NCI-H1694 treated with DMSO at 0.1 percent for 48 hours (cell line): ENCODE results near the gene GLB1L3.

Experiments used
- DNase-seq: peaks from one replicate; lab custom pipeline; 2025; lab: John Stamatoyannopoulos, UW

The GLB1L3 gene

DNA sequence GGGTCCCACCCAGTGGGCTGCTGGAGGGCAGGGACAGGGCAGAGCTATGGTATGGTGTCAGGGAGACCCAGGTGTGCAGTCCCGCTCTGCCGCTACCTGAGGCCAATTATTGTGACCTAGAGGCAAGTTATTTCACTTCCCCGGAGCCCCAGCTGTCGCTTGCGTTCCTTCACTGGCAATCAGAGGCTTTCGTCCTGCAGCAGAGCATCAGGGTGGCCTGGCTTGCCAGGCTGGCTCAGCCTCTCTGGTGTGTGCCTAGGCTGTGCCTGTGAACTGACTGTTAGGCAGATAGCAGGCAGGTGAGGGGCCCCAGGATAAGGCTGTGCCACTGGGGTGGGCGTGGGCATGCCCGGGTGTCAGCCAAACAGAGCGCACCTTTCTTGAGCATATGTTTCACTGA is 87.0 kb downstream of the GLB1L3 start:
- DNase-seq: no peak

DNA sequence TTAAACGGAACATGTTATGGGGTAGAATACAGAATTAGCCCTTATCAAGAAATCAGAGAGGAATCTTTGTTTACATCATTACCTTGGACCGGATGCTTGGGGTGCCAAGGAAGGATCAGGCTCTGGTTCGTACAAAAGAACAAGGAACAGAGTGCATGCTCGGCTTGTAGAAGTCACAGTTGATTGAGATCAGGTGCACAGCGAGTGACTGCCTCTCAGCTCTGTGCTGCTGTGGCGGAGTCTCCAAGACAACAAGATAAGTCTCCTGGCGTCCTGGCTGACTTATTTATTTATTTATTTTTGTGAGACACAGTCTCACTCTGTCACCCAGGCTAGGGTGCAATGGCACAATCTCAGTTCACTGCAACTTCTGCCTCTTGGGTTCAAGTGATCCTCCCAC is 87.4 kb downstream of the GLB1L3 start:
- no peak for DNase-seq

DNA sequence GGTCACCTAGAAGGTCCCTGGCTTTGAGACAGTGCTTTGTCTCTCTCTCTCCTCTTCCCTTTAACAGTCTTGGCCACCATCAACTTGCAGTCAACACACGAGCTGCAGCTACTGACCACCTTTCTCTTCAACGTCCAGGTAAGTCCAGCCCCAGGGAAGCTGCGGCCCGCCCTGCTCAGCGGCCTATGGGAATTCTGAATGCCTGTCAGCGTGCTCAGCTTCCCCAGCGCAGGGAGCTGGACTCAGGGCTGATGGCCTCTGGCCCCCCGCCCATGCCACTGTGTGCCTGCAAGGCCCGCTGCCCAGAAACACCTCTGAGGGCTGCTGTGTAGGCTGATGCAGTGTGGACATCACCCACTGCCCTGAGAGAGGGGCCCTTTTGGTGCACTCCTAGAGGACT is 88.1 kb downstream of the GLB1L3 start:
- DNase-seq: no peak

DNA sequence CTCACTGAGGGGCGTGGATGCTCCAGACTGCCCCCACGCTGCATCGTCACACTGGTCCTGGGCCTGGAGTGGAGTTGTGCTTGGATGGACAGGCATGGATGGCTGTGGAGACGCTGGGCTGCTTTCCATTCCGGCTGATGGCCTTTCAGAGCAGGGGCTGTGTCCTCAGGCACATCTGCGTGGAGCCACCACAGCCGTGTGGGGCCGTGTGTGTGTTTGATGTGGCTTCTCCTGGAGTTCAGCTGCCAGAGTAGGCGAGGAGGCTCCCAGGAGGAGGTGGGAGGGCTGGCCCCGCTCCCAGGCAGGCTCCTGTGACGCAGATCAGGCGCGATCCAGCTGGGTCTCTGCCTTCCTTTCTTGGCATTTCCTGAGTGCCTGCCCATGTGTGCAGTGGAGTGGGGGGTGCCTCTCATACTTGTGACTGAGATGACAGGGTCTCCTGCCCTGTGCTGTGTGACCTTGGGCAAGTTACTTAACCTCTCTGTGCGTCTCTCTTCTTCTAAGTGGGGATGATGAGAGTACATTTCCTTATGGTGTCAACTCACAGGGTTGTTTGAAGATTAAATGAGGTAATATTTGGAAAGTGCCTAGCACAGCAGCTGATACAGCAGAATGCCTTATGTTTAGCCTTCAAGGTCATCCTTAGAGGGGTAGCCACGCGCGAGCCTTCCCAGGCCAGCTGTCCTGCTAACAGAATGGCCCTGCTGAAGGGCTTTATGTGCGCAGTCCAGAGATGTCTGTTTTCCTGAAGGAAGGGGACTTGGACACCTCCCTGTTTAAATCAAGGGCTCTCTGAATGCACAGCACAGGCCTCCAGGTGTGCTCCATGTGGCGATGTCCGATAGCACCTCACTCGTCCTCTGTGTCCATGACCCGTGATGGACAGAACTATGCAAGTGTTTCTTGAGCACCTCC is 89.1 kb downstream of the GLB1L3 start:
- DNase-seq: no peak

DNA sequence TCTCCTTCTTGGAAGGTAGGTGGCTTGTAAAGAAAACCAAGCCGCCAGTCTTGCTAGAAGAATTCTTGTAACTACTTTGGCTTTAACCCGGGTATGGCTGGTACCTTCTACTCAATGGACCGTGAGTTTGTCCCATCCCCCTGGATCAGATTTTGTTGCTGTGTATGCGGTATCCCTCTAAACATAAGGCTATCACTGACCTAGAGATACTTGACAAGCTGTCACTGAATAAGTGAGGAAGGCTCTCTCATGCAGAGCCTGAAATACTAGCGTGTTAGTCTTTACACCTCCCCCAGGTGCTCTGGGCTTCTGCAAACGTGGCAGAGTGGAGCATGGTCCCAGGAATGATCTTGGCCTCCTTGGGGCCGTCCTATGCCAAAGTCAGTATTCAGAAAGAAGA is 90.1 kb downstream of the GLB1L3 start:
- DNase-seq: no peak

DNA sequence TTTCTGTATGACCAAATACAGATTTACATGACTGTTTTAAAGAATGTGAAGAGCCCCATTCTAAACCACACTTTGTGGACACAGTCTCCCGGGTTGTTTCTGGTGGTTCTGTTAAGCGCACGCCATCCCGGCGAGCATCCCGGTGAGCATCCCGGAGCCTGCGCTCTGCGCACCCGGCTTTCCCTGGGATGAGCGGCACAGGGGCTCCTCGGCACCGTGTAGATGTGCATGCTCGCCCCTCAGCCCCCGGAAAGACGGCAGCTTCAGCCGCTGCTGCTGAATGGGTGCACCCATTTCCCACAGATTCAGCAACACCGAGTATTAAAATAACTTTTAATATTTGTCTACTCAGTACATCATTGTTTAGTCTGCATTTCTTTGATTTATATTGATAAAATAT is 91.6 kb downstream of the GLB1L3 start:
- DNase-seq: no peak
